H9 (cell line): Measurements from ENCODE around the gene CLN5. TPM values are rescaled to one million over a fixed set of nuclear protein-coding genes. Genes with fewer than 3 reads are reported as not detected.

Experiments
- DNase-seq: peaks from one replicate; pipeline ENCODE4 v3.0.0-alpha.2; 2017
- H2AFZ ChIP-seq: one replicate; pipeline ENCODE4 v1.6.1; 2013; ENCODE audit warnings: mild to moderate bottlenecking, low read length, control low read depth, moderate library complexity
- H2AK5ac ChIP-seq: 2 replicates; pipeline ENCODE4 v1.6.1; 2013; ENCODE audit warnings: low read length, control low read depth, mixed read lengths; ENCODE audit not compliant: insufficient read length
- H2BK120ac ChIP-seq: one replicate; pipeline ENCODE4 v1.6.1; 2013; ENCODE audit warnings: low read depth, mild to moderate bottlenecking, low read length, control low read depth, inconsistent platforms; ENCODE audit not compliant: poor library complexity, severe bottlenecking
- H2BK12ac ChIP-seq: 2 replicates; pipeline ENCODE4 v1.6.1; 2013; ENCODE audit warnings: low read length, control low read depth, mixed read lengths, low read depth; ENCODE audit not compliant: insufficient read length
- H2BK15ac ChIP-seq: 2 replicates; pipeline ENCODE4 v1.6.1; 2013; ENCODE audit warnings: low read depth, low read length, control low read depth
- H2BK20ac ChIP-seq: one replicate; pipeline ENCODE4 v1.6.1; 2013; ENCODE audit warnings: low read depth, mild to moderate bottlenecking, low read length, control low read depth, inconsistent platforms; ENCODE audit not compliant: poor library complexity, severe bottlenecking
- H2BK5ac ChIP-seq: 2 replicates; pipeline ENCODE4 v1.6.1; 2013; ENCODE audit warnings: low read length, control low read depth, mixed read lengths; ENCODE audit not compliant: insufficient read length
- H3K14ac ChIP-seq: 2 replicates; pipeline ENCODE4 v1.6.1; 2013; ENCODE audit warnings: low read length, control low read depth; ENCODE audit not compliant: insufficient read depth
- H3K18ac ChIP-seq: 2 replicates; pipeline ENCODE4 v1.6.1; 2013; ENCODE audit warnings: low read depth, mild to moderate bottlenecking, mixed read lengths, low read length, control low read depth; ENCODE audit not compliant: insufficient read length
- H3K23ac ChIP-seq: 2 replicates; pipeline ENCODE4 v1.6.1; 2013; ENCODE audit warnings: low read length, control low read depth, mixed read lengths, low read depth; ENCODE audit not compliant: insufficient read length
- H3K23me2 ChIP-seq: 2 replicates; pipeline ENCODE4 v1.6.1; 2013; ENCODE audit warnings: low read depth, mild to moderate bottlenecking, mixed read lengths, low read length, control low read depth; ENCODE audit not compliant: insufficient read length, poor library complexity, severe bottlenecking
- H3K27ac ChIP-seq: 2 replicates; pipeline ENCODE4 v1.5.1; 2013; ENCODE audit warnings: low read length, control low read depth, mixed read lengths, low read depth; ENCODE audit not compliant: insufficient read length
- H3K27me3 ChIP-seq: 2 replicates; pipeline ENCODE4 v1.6.1; 2013; ENCODE audit warnings: low read length, control low read depth, inconsistent platforms; ENCODE audit not compliant: insufficient read depth
- H3K4ac ChIP-seq: 2 replicates; pipeline ENCODE4 v1.6.1; 2013; ENCODE audit warnings: low read depth, mild to moderate bottlenecking, control low read depth, inconsistent platforms, low read length, moderate library complexity
- H3K4me1 ChIP-seq: 2 replicates; pipeline ENCODE4 v1.6.1; 2013; ENCODE audit warnings: low read length, control low read depth, inconsistent platforms; ENCODE audit not compliant: insufficient read depth
- H3K4me2 ChIP-seq: 2 replicates; pipeline ENCODE4 v1.6.1; 2013; ENCODE audit warnings: low read length, control low read depth, mixed read lengths; ENCODE audit not compliant: insufficient read length, insufficient read depth
- H3K56ac ChIP-seq: 2 replicates; pipeline ENCODE4 v1.6.1; 2013; ENCODE audit warnings: low read depth, mild to moderate bottlenecking, mixed read lengths, low read length, control low read depth; ENCODE audit not compliant: insufficient read length
- H3K79me1 ChIP-seq: 2 replicates; pipeline ENCODE4 v1.6.1; 2013; ENCODE audit warnings: low read depth, mild to moderate bottlenecking, moderate library complexity, low read length, control low read depth, inconsistent platforms; ENCODE audit not compliant: insufficient read depth, poor library complexity, severe bottlenecking
- H3K79me2 ChIP-seq: 2 replicates; pipeline ENCODE4 v1.6.1; 2013; ENCODE audit warnings: low read length, control low read depth, inconsistent platforms; ENCODE audit not compliant: insufficient read depth
- H3K9ac ChIP-seq: 2 replicates; pipeline ENCODE4 v1.6.1; 2013; ENCODE audit warnings: low read length, control low read depth, mixed read lengths; ENCODE audit not compliant: insufficient read length; ENCODE audit errors: extremely low read depth
- H3K9me3 ChIP-seq: one replicate; pipeline ENCODE4 v1.6.1; 2013; ENCODE audit warnings: low read depth, low read length, inconsistent platforms; ENCODE audit not compliant: control insufficient read depth
- H3T11ph ChIP-seq: one replicate; pipeline ENCODE4 v1.6.1; 2013; ENCODE audit warnings: mild to moderate bottlenecking, low read length, control low read depth, inconsistent platforms
- H4K20me1 ChIP-seq: one replicate; pipeline ENCODE4 v1.6.1; 2013; ENCODE audit not compliant: control insufficient read depth, insufficient read length, insufficient read depth
- H4K5ac ChIP-seq: 2 replicates; pipeline ENCODE4 v1.6.1; 2013; ENCODE audit warnings: low read depth, mild to moderate bottlenecking, mixed read lengths, low read length, control low read depth; ENCODE audit not compliant: insufficient read length
- H4K8ac ChIP-seq: replicated peaks from 2 replicates; pipeline ENCODE4 v1.6.1; 2013; ENCODE audit warnings: low read length, control low read depth, mixed read lengths, low read depth; ENCODE audit not compliant: insufficient read length
- H4K91ac ChIP-seq: 2 replicates; pipeline ENCODE4 v1.6.1; 2013; ENCODE audit warnings: low read depth, mild to moderate bottlenecking, moderate library complexity, mixed read lengths, low read length, control low read depth; ENCODE audit not compliant: insufficient read length
- H3K27ac Mint-ChIP-seq, 3 experiments: 2 replicates in 2 of 3; 3 replicates in 1 of 3; pipeline ENCODE4 v1.8.0; 2020 to 2021; ENCODE audit warnings: mixed read lengths in 3 of 3, mild to moderate bottlenecking in 1 of 3, moderate library complexity in 1 of 3
- H3K27me3 Mint-ChIP-seq: 2 replicates; pipeline ENCODE4 v1.8.0; 2021; ENCODE audit warnings: low read depth, mild to moderate bottlenecking, moderate library complexity, mixed read lengths
- H3K36me3 Mint-ChIP-seq, 3 experiments: 2 replicates in 2 of 3; 3 replicates in 1 of 3; pipeline ENCODE4 v1.8.0; 2020 to 2021; ENCODE audit warnings: low read depth in 3 of 3, mixed read lengths in 3 of 3; ENCODE audit not compliant: insufficient read depth in 1 of 3
- H3K4me1 Mint-ChIP-seq, 2 experiments: 2 replicates each; pipeline ENCODE4 v1.8.0; 2020; ENCODE audit warnings: mixed read lengths in 2 of 2
- H3K4me3 Mint-ChIP-seq, 2 experiments: 2 replicates in 1 of 2; 3 replicates in 1 of 2; pipeline ENCODE4 v1.8.0; 2020 to 2021; ENCODE audit warnings: mild to moderate bottlenecking in 2 of 2, mixed read lengths in 2 of 2, moderate library complexity in 1 of 2
- H3K9me3 Mint-ChIP-seq, 2 experiments: 2 replicates in 1 of 2; 3 replicates in 1 of 2; pipeline ENCODE4 v1.8.0; 2020; ENCODE audit warnings: mild to moderate bottlenecking in 2 of 2, mixed read lengths in 2 of 2, moderate library complexity in 1 of 2
- WGBS: extraction: QIAGEN DNeasy Blood & Tissue Kit; methylation state at CpG from one replicate; pipeline ENCODE4 v1.1.7; 2013; ENCODE audit warnings: missing lambda C conversion rate, low lambda C conversion rate, mixed read lengths; ENCODE audit not compliant: insufficient read length; ENCODE audit errors: extremely low coverage; 5-methylcytosine and 5-hydroxymethylcytosine counted together
- total RNA-seq: library from RNA; stranded (reverse); gene quantifications from 2 replicates; pipeline ENCODE4 v1.2.1, GENCODE V29; 2021
- TF ChIP-seq, protein P1 (sequence below): fragments of 200-600 bp; sonication (generic); conservative IDR thresholded peaks from 3 replicates; pipeline ENCODE4 v1.8.0; 2021; ENCODE audit warnings: antibody characterized with exemption, mild to moderate bottlenecking

The CLN5 gene
- total RNA-seq, 1 experiment from 2014 or later, result 8.3 TPM

DNA sequence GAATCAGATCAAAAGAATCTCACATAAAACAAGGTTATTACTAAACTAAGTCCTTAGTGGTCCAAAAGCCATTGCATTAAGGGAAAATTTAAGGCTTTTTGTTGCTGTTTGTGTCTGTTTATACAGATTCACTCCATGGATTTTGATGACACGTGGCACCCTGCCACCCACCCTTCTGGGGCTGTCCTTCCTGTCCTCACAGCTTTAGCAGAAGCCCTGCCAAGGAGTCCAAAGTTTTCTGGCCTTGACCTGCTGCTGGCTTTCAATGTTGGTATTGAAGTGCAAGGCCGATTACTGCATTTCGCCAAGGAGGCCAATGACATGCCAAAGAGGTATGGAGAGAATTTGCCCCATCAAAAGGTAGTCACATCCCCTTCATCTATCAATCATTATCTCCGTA, 36.7 kb upstream of the CLN5 start:
- Histone ChIP-seq H2BK20ac (no peak overlapping the region), H2BK15ac (no peak overlapping the region), H2BK120ac (no peak overlapping the region), H3K79me1 (no peaks in the 10 kb centered on the region), H3K14ac (no peak overlapping the region), H2AK5ac (no peak overlapping the region), H3K56ac (no peak overlapping the region), H3K4me1 (no peaks in the 10 kb centered on the region), H3K23me2 (no peaks in the 10 kb centered on the region), H3K9ac (no peak overlapping the region), H4K5ac (no peak overlapping the region), H3K9me3 (no peaks in the 10 kb centered on the region), H3K23ac (no peak overlapping the region), H2AFZ (no peak overlapping the region), H3T11ph (no peak overlapping the region), H3K4me2 (no peak overlapping the region), H4K91ac (no peak overlapping the region), H4K20me1 (no peaks in the 10 kb centered on the region), H3K79me2 (no peaks in the 10 kb centered on the region), H2BK5ac (no peak overlapping the region), H3K18ac (no peak overlapping the region), H2BK12ac (no peak overlapping the region), H3K27ac (no peak overlapping the region), H3K4ac (no peak overlapping the region), H4K8ac (no peak overlapping the region), H3K27me3 (no peaks in the 10 kb centered on the region)
- TF ChIP-seq, protein P1, sequence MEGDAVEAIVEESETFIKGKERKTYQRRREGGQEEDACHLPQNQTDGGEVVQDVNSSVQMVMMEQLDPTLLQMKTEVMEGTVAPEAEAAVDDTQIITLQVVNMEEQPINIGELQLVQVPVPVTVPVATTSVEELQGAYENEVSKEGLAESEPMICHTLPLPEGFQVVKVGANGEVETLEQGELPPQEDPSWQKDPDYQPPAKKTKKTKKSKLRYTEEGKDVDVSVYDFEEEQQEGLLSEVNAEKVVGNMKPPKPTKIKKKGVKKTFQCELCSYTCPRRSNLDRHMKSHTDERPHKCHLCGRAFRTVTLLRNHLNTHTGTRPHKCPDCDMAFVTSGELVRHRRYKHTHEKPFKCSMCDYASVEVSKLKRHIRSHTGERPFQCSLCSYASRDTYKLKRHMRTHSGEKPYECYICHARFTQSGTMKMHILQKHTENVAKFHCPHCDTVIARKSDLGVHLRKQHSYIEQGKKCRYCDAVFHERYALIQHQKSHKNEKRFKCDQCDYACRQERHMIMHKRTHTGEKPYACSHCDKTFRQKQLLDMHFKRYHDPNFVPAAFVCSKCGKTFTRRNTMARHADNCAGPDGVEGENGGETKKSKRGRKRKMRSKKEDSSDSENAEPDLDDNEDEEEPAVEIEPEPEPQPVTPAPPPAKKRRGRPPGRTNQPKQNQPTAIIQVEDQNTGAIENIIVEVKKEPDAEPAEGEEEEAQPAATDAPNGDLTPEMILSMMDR, result no peak
- no CpG with 5 or more reads among the region's 4 CpGs for WGBS
- Mint-ChIP-seq H3K27me3 (peaks cover 4% of the 10 kb centered on the region; the same call in 1 of the 2 replicates), H3K9me3 (peaks cover 23% of the 10 kb centered on the region in 2 experiments), H3K4me1 (no peaks in the 10 kb centered on the region), H3K36me3 (peaks cover 2 to 17% (median 7%) of the 10 kb centered on the region in 3 experiments; a peak in 6 of 7 replicates), H3K4me3 (no peak overlapping the region), H3K27ac (no peak overlapping the region)
- no peak for DNase-seq
